GM10248 (cell line): Measurements from ENCODE around the gene TEAD1.

Source experiments
- CTCF ChIA-PET: fragments of 300-600 bp; sonication (Branson Sonifier 250); formaldehyde crosslinking; extraction: SDS; loops from one replicate; lab custom pipeline; 2021; ENCODE audit warnings: antibody characterized with exemption; lab: Yijun Ruan, JAX
- POLR2A ChIA-PET: fragments of 350-650 bp; sonication (Branson Sonifier 250); formaldehyde crosslinking; extraction: SDS; loops from one replicate; lab custom pipeline; 2020; ENCODE audit warnings: antibody characterized with exemption; lab: Yijun Ruan, JAX
- DNase-seq: peaks from one replicate; pipeline ENCODE4 v3.0.0; 2012; ENCODE audit errors: extremely low spot score
- TF ChIP-seq, protein P1 (sequence below): IDR thresholded peaks from 2 replicates; pipeline ENCODE4 v1.5.1; 2012; ENCODE audit warnings: mild to moderate bottlenecking, low read depth; ENCODE audit errors: extremely low read depth, missing control alignments, control extremely low read depth

Gene TEAD1

GRCh38 chr11:12803086-12803826 is 129.0 kb downstream of the TEAD1 start:
- no peak for DNase-seq
- ChIA-PET CTCF (interaction anchor here (1.2 kb wide), 1 partner anchor 8 kb away, joined by 3 read pairs; no protein-coding TSS in a partner anchor), POLR2A (no interaction called here)
- TF ChIP-seq, protein P1, sequence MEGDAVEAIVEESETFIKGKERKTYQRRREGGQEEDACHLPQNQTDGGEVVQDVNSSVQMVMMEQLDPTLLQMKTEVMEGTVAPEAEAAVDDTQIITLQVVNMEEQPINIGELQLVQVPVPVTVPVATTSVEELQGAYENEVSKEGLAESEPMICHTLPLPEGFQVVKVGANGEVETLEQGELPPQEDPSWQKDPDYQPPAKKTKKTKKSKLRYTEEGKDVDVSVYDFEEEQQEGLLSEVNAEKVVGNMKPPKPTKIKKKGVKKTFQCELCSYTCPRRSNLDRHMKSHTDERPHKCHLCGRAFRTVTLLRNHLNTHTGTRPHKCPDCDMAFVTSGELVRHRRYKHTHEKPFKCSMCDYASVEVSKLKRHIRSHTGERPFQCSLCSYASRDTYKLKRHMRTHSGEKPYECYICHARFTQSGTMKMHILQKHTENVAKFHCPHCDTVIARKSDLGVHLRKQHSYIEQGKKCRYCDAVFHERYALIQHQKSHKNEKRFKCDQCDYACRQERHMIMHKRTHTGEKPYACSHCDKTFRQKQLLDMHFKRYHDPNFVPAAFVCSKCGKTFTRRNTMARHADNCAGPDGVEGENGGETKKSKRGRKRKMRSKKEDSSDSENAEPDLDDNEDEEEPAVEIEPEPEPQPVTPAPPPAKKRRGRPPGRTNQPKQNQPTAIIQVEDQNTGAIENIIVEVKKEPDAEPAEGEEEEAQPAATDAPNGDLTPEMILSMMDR, result no peak

DNA sequence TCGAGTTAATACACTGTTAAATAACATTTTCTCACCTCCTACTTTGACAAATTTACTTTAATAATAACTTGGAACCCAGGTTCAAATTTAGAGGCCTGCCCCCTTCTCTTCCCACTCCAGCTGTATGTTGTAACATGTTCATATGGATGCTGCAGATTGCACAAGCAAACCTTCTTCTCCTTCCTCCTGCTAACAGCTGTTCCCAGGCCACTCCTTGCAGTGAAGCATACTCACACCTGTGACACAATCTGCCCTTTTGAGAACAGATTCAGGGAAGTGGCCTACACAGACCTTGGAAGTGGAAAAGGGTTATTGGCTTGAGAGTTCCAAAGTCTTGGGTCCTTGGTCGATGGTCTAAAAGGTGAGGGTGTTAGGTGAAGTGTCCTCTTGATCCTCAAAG is 131.9 kb downstream of the TEAD1 start:
- TF ChIP-seq, protein P1, result no peak
- POLR2A ChIA-PET, result no interaction called here
- no peak for DNase-seq
- CTCF ChIA-PET, result no interaction called here

DNA sequence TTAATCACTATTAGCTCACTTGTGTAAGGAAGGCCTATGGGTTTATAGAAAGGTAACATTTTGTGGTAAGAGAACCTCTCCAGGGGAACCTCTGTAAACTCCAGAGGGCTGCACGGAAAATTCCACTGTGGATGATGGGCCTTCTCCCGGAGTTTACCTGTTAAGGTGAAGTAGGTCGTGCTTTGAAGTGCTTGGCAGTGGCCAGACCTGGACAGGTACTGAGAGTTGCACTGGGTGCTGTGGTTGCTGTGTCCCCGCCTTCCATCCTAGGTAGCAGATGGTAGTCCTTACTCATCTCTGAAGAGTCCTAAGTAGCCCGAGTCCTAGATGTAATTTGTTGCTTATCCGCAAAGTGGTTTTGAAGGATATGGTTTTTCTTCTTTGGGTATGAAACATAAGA is 133.4 kb downstream of the TEAD1 start:
- DNase-seq, result no peak
- POLR2A ChIA-PET, result no interaction called here
- TF ChIP-seq, protein P1, result no peak
- CTCF ChIA-PET, result no interaction called here

GRCh38 chr11:12808519-12808918 is 134.3 kb downstream of the TEAD1 start:
- ChIA-PET CTCF (interaction anchor here (0.7 to 1.0 kb wide), 2 partner anchors 22 to 85 kb away, joined by 3 read pairs; no protein-coding TSS in a partner anchor), POLR2A (no interaction called here)
- TF ChIP-seq, protein P1, result no peak
- no peak for DNase-seq

GRCh38 chr11:12809364-12809763 is 135.1 kb downstream of the TEAD1 start:
- CTCF ChIA-PET, result interaction anchor here (0.7 to 1.0 kb wide), 2 partner anchors 23 to 84 kb away, joined by 3 read pairs; no protein-coding TSS in a partner anchor
- POLR2A ChIA-PET, result no interaction called here

DNA sequence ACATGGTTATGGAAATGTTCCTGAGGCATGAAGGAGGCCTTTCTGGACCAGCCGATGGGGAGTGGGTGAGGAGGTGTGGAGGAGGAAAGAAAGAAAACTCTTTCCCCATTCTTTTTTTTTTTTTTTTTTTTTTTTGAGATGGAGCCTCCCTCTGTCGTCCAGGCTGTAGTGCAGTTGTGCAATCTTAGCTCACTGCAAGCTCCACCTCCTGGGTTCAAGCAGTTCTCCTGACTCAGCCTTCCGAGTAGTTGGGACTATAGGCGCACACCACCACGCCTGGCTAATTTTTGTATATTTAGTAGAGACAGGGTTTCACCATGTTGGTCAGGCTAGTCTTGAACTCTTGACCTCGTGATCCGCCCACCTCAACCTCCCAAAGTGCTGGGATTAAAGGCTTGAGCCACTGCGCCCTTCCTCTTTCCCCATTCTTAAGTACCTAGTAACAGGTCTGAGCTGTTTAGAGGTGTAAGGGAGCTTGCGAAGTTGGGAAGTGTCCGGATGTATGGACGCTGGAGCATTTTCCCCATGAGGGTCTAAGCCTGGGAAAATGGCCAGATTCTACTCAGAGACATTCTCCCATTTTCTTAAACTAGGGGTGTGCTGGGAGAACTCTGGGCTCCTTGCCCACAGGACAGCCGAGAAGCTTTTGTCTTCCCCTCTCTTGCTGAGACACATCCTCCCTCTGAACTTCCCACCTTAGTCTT is 135.8 kb downstream of the TEAD1 start:
- CTCF ChIA-PET, result no interaction called here
- TF ChIP-seq, protein P1, result no peak
- no peak for DNase-seq
- POLR2A ChIA-PET, result no interaction called here

More at GRCh38 chr11:12809364-12809763, 135.1 kb downstream of the TEAD1 start:
- TF ChIP-seq, protein P1, result no peak
- DNase-seq, result no peak
